HepG2 (cell line): Measurements from ENCODE around the gene ROMO1. TPM values are rescaled to one million over a fixed set of nuclear protein-coding genes. Genes with fewer than 3 reads are reported as not detected.

Source experiments
- CSRNP2 ChIP-seq: sonication (generic); formaldehyde crosslinking; conservative IDR thresholded peaks from 2 replicates; pipeline ENCODE4 v1.8.0; 2022; ENCODE audit warnings: low read depth, missing genetic modification reagents
- FUBP1 ChIP-seq: sonication (generic); formaldehyde crosslinking; IDR thresholded peaks from 2 replicates; pipeline ENCODE4 v1.5.1; 2020; ENCODE audit warnings: missing genetic modification reagents, mild to moderate bottlenecking, borderline replicate concordance
- GABPB1 ChIP-seq: IDR thresholded peaks from 2 replicates; pipeline ENCODE4 v1.6.1; 2016; ENCODE audit warnings: mild to moderate bottlenecking, missing genetic modification reagents, moderate library complexity, missing compliant biosample characterization
- HIC2 ChIP-seq: sonication (generic); formaldehyde crosslinking; IDR thresholded peaks from 2 replicates; pipeline ENCODE4 v1.9.0; 2022; ENCODE audit warnings: low read depth, missing genetic modification reagents
- IKZF4 ChIP-seq: sonication (generic); formaldehyde crosslinking; IDR thresholded peaks from 2 replicates; pipeline ENCODE4 v1.5.1; 2020; ENCODE audit warnings: borderline replicate concordance, mild to moderate bottlenecking, low read depth, missing genetic modification reagents; ENCODE audit errors: not compliant biosample characterization
- ISX ChIP-seq: sonication (generic); formaldehyde crosslinking; conservative IDR thresholded peaks from 2 replicates; pipeline ENCODE4 v1.5.0; 2020; ENCODE audit warnings: missing genetic modification reagents
- MAZ ChIP-seq, 2 experiments: sonication (generic) in 1 of 2; formaldehyde crosslinking in 1 of 2; IDR thresholded peaks; 2 replicates each; pipeline versions ENCODE4 v1.5.0 to v1.6.1; 2012 to 2020; ENCODE audit warnings: low read depth in 2 of 2, mild to moderate bottlenecking in 2 of 2, borderline replicate concordance in 1 of 2, improper control_type of control experiment in 1 of 2, low read length in 1 of 2, missing genetic modification reagents in 1 of 2, moderate library complexity in 1 of 2
- NRL ChIP-seq: sonication (generic); formaldehyde crosslinking; IDR thresholded peaks from 2 replicates; pipeline ENCODE4 v1.5.0; 2020; ENCODE audit warnings: missing genetic modification reagents, mild to moderate bottlenecking, moderate library complexity, borderline replicate concordance
- PATZ1 ChIP-seq: sonication (generic); formaldehyde crosslinking; IDR thresholded peaks from 2 replicates; pipeline ENCODE4 v1.4.0; 2020; ENCODE audit warnings: missing genetic modification reagents
- PBX2 ChIP-seq: IDR thresholded peaks from 2 replicates; pipeline ENCODE4 v1.6.1; 2016; ENCODE audit warnings: control low read depth
- RFX3 ChIP-seq: IDR thresholded peaks from 2 replicates; pipeline ENCODE4 v1.6.1; 2016; ENCODE audit warnings: missing biosample characterization, missing genetic modification reagents
- RFX5 ChIP-seq: IDR thresholded peaks from 2 replicates; pipeline ENCODE4 v1.6.1; 2011; ENCODE audit warnings: low read depth, low read length, improper control_type of control experiment
- TCF12 ChIP-seq, 2 experiments: fragments of 450-650 bp in 1 of 2; sonication (generic) in 1 of 2; formaldehyde crosslinking in 1 of 2; IDR thresholded peaks; 2 replicates each; pipeline versions ENCODE4 v1.6.1 to v1.8.0; 2017 to 2022; ENCODE audit warnings: antibody characterized with exemption in 1 of 2, mild to moderate bottlenecking in 1 of 2, missing genetic modification reagents in 1 of 2, moderate library complexity in 1 of 2
- TFDP1 ChIP-seq: IDR thresholded peaks from 2 replicates; pipeline ENCODE4 v1.6.1; 2016; ENCODE audit warnings: missing compliant biosample characterization, missing genetic modification reagents, borderline replicate concordance
- ZBTB1 ChIP-seq: sonication (generic); formaldehyde crosslinking; IDR thresholded peaks from 2 replicates; pipeline ENCODE4 v1.4.0; 2020; ENCODE audit warnings: missing genetic modification reagents, borderline replicate concordance
- ZBTB7A ChIP-seq: sonication (generic); formaldehyde crosslinking; IDR thresholded peaks from 2 replicates; pipeline ENCODE4 v1.8.0; 2022; ENCODE audit warnings: mild to moderate bottlenecking, missing genetic modification reagents
- ZNF468 ChIP-seq: sonication (generic); formaldehyde crosslinking; IDR thresholded peaks from 2 replicates; pipeline ENCODE4 v1.8.0; 2022; ENCODE audit warnings: mild to moderate bottlenecking, moderate library complexity, missing genetic modification reagents
- polyA plus RNA-seq, 8 experiments: library from polyadenylated mRNA; depleted of rRNA in 3 of 8; stranded (reverse) in 7 of 8; unstranded in 1 of 8; fragments of >200 nt; fragmentation: Illumina TruSeq in 4 of 8; extraction: Trizol in 4 of 8; gene quantifications; 2 replicates each; pipeline versions ENCODE4 v1.2.1 to v1.2.3, GENCODE V29; 2011 to 2016; ENCODE audit warnings: low read depth in 4 of 8, missing spikeins in 1 of 8, mixed read lengths in 1 of 8; ENCODE audit not compliant: insufficient read depth in 1 of 8
- total RNA-seq, 5 experiments: library from RNA; depleted of rRNA; stranded (reverse); fragments of >200 nt; fragmentation: Illumina TruSeq; extraction: Trizol; gene quantifications; 2 replicates each; pipeline ENCODE4 v1.2.3, GENCODE V29; 2016; ENCODE audit warnings: low read depth in 1 of 5

ROMO1 gene
- total and polyA plus RNA-seq, 2 of the 13 experiments (the other 11 are each of a cell fraction or from before 2014, with no cell fraction given) = 636 to 755 TPM

- TF ChIP-seq PATZ1 (CRISPR knock-in tag) = no peak
- TF ChIP-seq RFX3 (CRISPR knock-in tag) = no peak; the same call in 1 of the 2 replicates
- TF ChIP-seq CSRNP2 (CRISPR knock-in tag) = no peak
- TF ChIP-seq ZNF468 (CRISPR knock-in tag) = no peak
- TF ChIP-seq ISX (CRISPR knock-in tag) = no peak
- no peak for TF ChIP-seq MAZ (IDR thresholded peaks at IDR 0.05; ENCODE audit: borderline replicate concordance, low read depth, low read length)
- no peak for TF ChIP-seq MAZ (CRISPR knock-in tag; IDR thresholded peaks at IDR 0.05; ENCODE audit: low read depth)
- no peak for TF ChIP-seq ZBTB1
- TF ChIP-seq GABPB1 (CRISPR knock-in tag) = peak; percentile 34; the same call in 1 of the 2 replicates
- TF ChIP-seq PBX2 (CRISPR knock-in tag) = no peak
- TF ChIP-seq RFX5 = no peak
- no peak for TF ChIP-seq TCF12 (IDR thresholded peaks at IDR 0.05)
- TF ChIP-seq TCF12 (CRISPR knock-in tag; IDR thresholded peaks at IDR 0.05) = 0 out of 2 replicates have a peak, but pooled peaks have one; percentile 56
- TF ChIP-seq FUBP1 = peak; percentile 12; the same call in 1 of the 2 replicates
- peak; percentile 18 for TF ChIP-seq IKZF4 (CRISPR knock-in tag)
- peak; percentile 16; the same call in 1 of the 2 replicates for TF ChIP-seq TFDP1 (CRISPR knock-in tag)
- TF ChIP-seq ZBTB7A = no peak
- 0 out of 2 replicates have a peak, but pooled peaks have one; percentile 51 for TF ChIP-seq NRL (CRISPR knock-in tag)
- TF ChIP-seq HIC2 (CRISPR knock-in tag) = no peak
Observed at GRCh38 chr20:35743693-35744491, 44.7 kb downstream of the ROMO1 start (continued).
